Dendritic cell treated with granulocyte-macrophage colony-stimulating factor and Interleukin-4, amounts not matched to agents 40 ng/mL and 50 ng/mL, for 4 days (primary cell): Measurements from ENCODE around the gene ARMC9.
"Not testable (repeated sequence)": the region's sequence is repeated elsewhere in the genome, so short reads cannot be mapped to it uniquely, and the experiment has no call there.

Experiments
- H3K27ac Mint-ChIP-seq: one replicate; pipeline ENCODE4 v1.8.0; 2022; ENCODE audit warnings: mild to moderate bottlenecking, mixed read lengths
- H3K27me3 Mint-ChIP-seq: one replicate; pipeline ENCODE4 v1.8.0; 2022; ENCODE audit warnings: mild to moderate bottlenecking, mixed read lengths
- H3K36me3 Mint-ChIP-seq: one replicate; pipeline ENCODE4 v1.8.0; 2022; ENCODE audit warnings: low read depth, mixed read lengths
- H3K4me1 Mint-ChIP-seq: one replicate; pipeline ENCODE4 v1.8.0; 2022; ENCODE audit warnings: low read depth, mixed read lengths
- H3K4me3 Mint-ChIP-seq: one replicate; pipeline ENCODE4 v1.8.0; 2022; ENCODE audit warnings: mild to moderate bottlenecking, moderate library complexity, mixed read lengths
- H3K9me3 Mint-ChIP-seq: one replicate; pipeline ENCODE4 v1.8.0; 2022; ENCODE audit warnings: mixed read lengths
- intact Hi-C: fragments of 100-400 bp; cut with micrococcal nuclease; formaldehyde crosslinking; loops from one replicate; pipeline ENCODE4 v1.15.0; 2022

Gene ARMC9

GRCh38 chr2:231300722-231301076, 102.3 kb downstream of the ARMC9 start:
- Mint-ChIP-seq H3K4me3 (no peak overlapping the region), H3K4me1 (peaks cover 41% of the 10 kb centered on the region), H3K9me3 (no peaks in the 10 kb centered on the region), H3K36me3 (no peaks in the 10 kb centered on the region), H3K27me3 (peaks cover 1% of the 10 kb centered on the region), H3K27ac (no peak overlapping the region)
- intact Hi-C loops = no loop called here

- H3K4me1 Mint-ChIP-seq = peaks cover 32% of the 10 kb centered on the region
- H3K36me3 Mint-ChIP-seq, intact Hi-C loops, H3K4me3 Mint-ChIP-seq, H3K27me3 Mint-ChIP-seq, H3K27ac Mint-ChIP-seq, H3K9me3 Mint-ChIP-seq: not testable (repeated sequence)
These were observed 105.8 kb downstream of the ARMC9 start for GRCh38 chr2:231304259-231304658.

- H3K9me3 Mint-ChIP-seq = no peaks in the 10 kb centered on the region
- H3K27ac Mint-ChIP-seq = no peak overlapping the region
- no peak overlapping the region for H3K4me3 Mint-ChIP-seq
- H3K27me3 Mint-ChIP-seq = peaks cover 3% of the 10 kb centered on the region
- intact Hi-C loops = no loop called here
- H3K36me3 Mint-ChIP-seq = no peaks in the 10 kb centered on the region
- H3K4me1 Mint-ChIP-seq = peaks cover 23% of the 10 kb centered on the region
These were observed 106.8 kb downstream of the ARMC9 start for GRCh38 chr2:231305221-231305620.

GRCh38 chr2:231306791-231307393, 108.5 kb downstream of the ARMC9 start:
- Mint-ChIP-seq H3K27ac (no peak overlapping the region), H3K36me3 (no peaks in the 10 kb centered on the region), H3K9me3 (no peaks in the 10 kb centered on the region), H3K4me3 (no peak overlapping the region), H3K4me1 (peaks cover 29% of the 10 kb centered on the region), H3K27me3 (peaks cover 3% of the 10 kb centered on the region)
- intact Hi-C loops = no loop called here

- Mint-ChIP-seq H3K4me3 (no peak overlapping the region), H3K36me3 (no peaks in the 10 kb centered on the region), H3K27ac (no peak overlapping the region), H3K27me3 (peaks cover 3% of the 10 kb centered on the region), H3K4me1 (peaks cover 29% of the 10 kb centered on the region), H3K9me3 (no peaks in the 10 kb centered on the region)
- intact Hi-C loops = no loop called here
These were observed 109.8 kb downstream of the ARMC9 start for GRCh38 chr2:231308219-231308618.

GRCh38 chr2:231308631-231309428, 110.4 kb downstream of the ARMC9 start:
- H3K9me3 Mint-ChIP-seq = no peaks in the 10 kb centered on the region
- H3K27me3 Mint-ChIP-seq = peaks cover 3% of the 10 kb centered on the region
- H3K27ac Mint-ChIP-seq = no peak overlapping the region
- H3K4me3 Mint-ChIP-seq = no peak overlapping the region
- H3K36me3 Mint-ChIP-seq = no peaks in the 10 kb centered on the region
- intact Hi-C loops = no loop called here
- peaks cover 26% of the 10 kb centered on the region for H3K4me1 Mint-ChIP-seq

- intact Hi-C loops = no loop called here
- H3K27me3 Mint-ChIP-seq = peaks cover 1% of the 10 kb centered on the region
- H3K4me1 Mint-ChIP-seq = peaks cover 24% of the 10 kb centered on the region
These were observed 113.6 kb downstream of the ARMC9 start for GRCh38 chr2:231312066-231312465.

GRCh38 chr2:231315896-231316295, 117.5 kb downstream of the ARMC9 start:
- peaks cover 13% of the 10 kb centered on the region for H3K36me3 Mint-ChIP-seq
- intact Hi-C loops = no loop called here
- H3K4me3 Mint-ChIP-seq = no peak overlapping the region
- H3K27ac Mint-ChIP-seq = peak overlapping the region; percentile 74
- peaks cover 11% of the 10 kb centered on the region for H3K9me3 Mint-ChIP-seq
- peaks cover 48% of the 10 kb centered on the region for H3K4me1 Mint-ChIP-seq
- H3K27me3 Mint-ChIP-seq = peaks cover 2% of the 10 kb centered on the region

More at GRCh38 chr2:231312066-231312465, 113.6 kb downstream of the ARMC9 start:
- H3K36me3 Mint-ChIP-seq = peaks cover 2% of the 10 kb centered on the region
- H3K27ac Mint-ChIP-seq = no peak overlapping the region
- H3K4me3 Mint-ChIP-seq = no peak overlapping the region
- H3K9me3 Mint-ChIP-seq = no peaks in the 10 kb centered on the region

GRCh38 chr2:231317579-231317978, 119.1 kb downstream of the ARMC9 start:
- H3K9me3 Mint-ChIP-seq = peaks cover 11% of the 10 kb centered on the region
- peaks cover 2% of the 10 kb centered on the region for H3K27me3 Mint-ChIP-seq
- no peak overlapping the region for H3K27ac Mint-ChIP-seq
- peaks cover 13% of the 10 kb centered on the region for H3K36me3 Mint-ChIP-seq
- H3K4me3 Mint-ChIP-seq = no peak overlapping the region
- intact Hi-C loops = no loop called here
- peaks cover 54% of the 10 kb centered on the region for H3K4me1 Mint-ChIP-seq

GRCh38 chr2:231318436-231318835, 120.0 kb downstream of the ARMC9 start:
- peaks cover 3% of the 10 kb centered on the region for H3K27me3 Mint-ChIP-seq
- H3K27ac Mint-ChIP-seq = peak overlapping the region; percentile 72
- H3K4me1 Mint-ChIP-seq = peaks cover 63% of the 10 kb centered on the region
- H3K9me3 Mint-ChIP-seq = peaks cover 11% of the 10 kb centered on the region
- intact Hi-C loops = no loop called here
- H3K4me3 Mint-ChIP-seq = no peak overlapping the region
- peaks cover 13% of the 10 kb centered on the region for H3K36me3 Mint-ChIP-seq

- H3K27ac Mint-ChIP-seq = peak overlapping the region; percentile 72
- intact Hi-C loops = no loop called here
- peaks cover 66% of the 10 kb centered on the region for H3K4me1 Mint-ChIP-seq
- H3K36me3 Mint-ChIP-seq = peaks cover 13% of the 10 kb centered on the region
- no peak overlapping the region for H3K4me3 Mint-ChIP-seq
- H3K9me3 Mint-ChIP-seq = peaks cover 11% of the 10 kb centered on the region
- peaks cover 3% of the 10 kb centered on the region for H3K27me3 Mint-ChIP-seq
These were observed 120.5 kb downstream of the ARMC9 start for GRCh38 chr2:231318954-231319353.

- peaks cover 3% of the 10 kb centered on the region for H3K27me3 Mint-ChIP-seq
- intact Hi-C loops = loop anchor here (5.0 kb wide), 1 partner anchor 42 kb away; no protein-coding TSS in a partner anchor
These were observed 121.4 kb downstream of the ARMC9 start for GRCh38 chr2:231319867-231320266.

GRCh38 chr2:231321021-231321420, 122.6 kb downstream of the ARMC9 start:
- peaks cover 61% of the 10 kb centered on the region for H3K4me1 Mint-ChIP-seq
- H3K36me3 Mint-ChIP-seq = peaks cover 13% of the 10 kb centered on the region
- peak overlapping the region; percentile 92 for H3K27ac Mint-ChIP-seq
- intact Hi-C loops = loop anchor here (5.0 kb wide), 1 partner anchor 41 kb away; no protein-coding TSS in a partner anchor
- H3K4me3 Mint-ChIP-seq = peak overlapping the region; percentile 30
- H3K9me3 Mint-ChIP-seq = peaks cover 11% of the 10 kb centered on the region
- H3K27me3 Mint-ChIP-seq = peaks cover 6% of the 10 kb centered on the region

More at GRCh38 chr2:231319867-231320266, 121.4 kb downstream of the ARMC9 start:
- Mint-ChIP-seq H3K27ac (peak overlapping the region; percentile 7), H3K4me3 (no peak overlapping the region), H3K9me3 (peaks cover 11% of the 10 kb centered on the region), H3K4me1 (peaks cover 66% of the 10 kb centered on the region), H3K36me3 (peaks cover 13% of the 10 kb centered on the region)

- Mint-ChIP-seq H3K27me3 (peaks cover 6% of the 10 kb centered on the region), H3K36me3 (peaks cover 13% of the 10 kb centered on the region), H3K4me3 (peak overlapping the region; percentile 52), H3K4me1 (peaks cover 62% of the 10 kb centered on the region), H3K9me3 (peaks cover 11% of the 10 kb centered on the region), H3K27ac (peak overlapping the region; percentile 92)
- intact Hi-C loops = loop anchor here (1.0 to 5.0 kb wide), 2 partner anchors 24 to 41 kb away; no protein-coding TSS in a partner anchor
These were observed 123.3 kb downstream of the ARMC9 start for GRCh38 chr2:231321556-231322334.
